ENCODE results near the gene RESP18. TPM values are rescaled to one million over a fixed set of nuclear protein-coding genes. Genes with fewer than 3 reads are reported as not detected.
"Not testable (repeated sequence)": the region's sequence is repeated elsewhere in the genome, so short reads cannot be mapped to it uniquely, and the experiment has no call there.

The RESP18 gene
- total RNA-seq, 1 experiment from 2014 or later: not detected

DNA sequence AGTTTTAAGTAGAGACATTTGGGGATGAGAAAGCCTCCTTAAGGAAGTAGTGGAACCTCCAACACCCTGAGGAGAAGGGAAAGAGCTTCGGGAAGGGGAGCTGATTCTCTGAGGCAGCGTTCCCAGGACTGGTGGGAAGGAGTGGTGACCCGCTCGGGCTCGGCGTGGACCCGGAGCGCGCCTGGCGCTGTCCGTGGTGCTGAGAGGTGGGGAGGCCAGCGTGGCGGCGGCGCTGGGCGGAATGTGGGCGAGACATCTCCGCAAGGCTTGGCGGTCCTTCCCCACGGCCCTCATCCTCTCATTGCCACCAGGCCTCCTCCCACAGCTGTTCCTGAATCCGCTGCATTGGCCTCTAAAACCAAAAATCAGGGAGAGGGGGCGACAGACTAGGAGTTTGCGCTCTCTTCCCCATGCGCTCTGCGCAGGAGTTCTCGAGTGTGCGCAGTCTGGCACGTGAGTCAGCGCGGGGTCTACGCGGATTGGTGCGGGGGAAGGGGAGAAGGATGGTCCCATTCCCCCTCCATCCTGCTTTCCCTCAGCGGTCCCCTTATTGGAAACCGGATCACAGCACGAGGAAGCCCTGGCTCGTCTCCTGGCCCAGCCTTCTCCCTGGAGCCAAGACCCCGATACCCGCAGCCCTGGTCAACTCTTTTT is 857 bp downstream of the RESP18 start:
- in situ Hi-C loops (cut with HindIII; ENCODE audit: low pct_unique_long_range_greater_than_20kb, low sequenced_read_pairs): no loop called here
- DNase-seq (ENCODE audit: low read depth): peak; percentile 19

DNA sequence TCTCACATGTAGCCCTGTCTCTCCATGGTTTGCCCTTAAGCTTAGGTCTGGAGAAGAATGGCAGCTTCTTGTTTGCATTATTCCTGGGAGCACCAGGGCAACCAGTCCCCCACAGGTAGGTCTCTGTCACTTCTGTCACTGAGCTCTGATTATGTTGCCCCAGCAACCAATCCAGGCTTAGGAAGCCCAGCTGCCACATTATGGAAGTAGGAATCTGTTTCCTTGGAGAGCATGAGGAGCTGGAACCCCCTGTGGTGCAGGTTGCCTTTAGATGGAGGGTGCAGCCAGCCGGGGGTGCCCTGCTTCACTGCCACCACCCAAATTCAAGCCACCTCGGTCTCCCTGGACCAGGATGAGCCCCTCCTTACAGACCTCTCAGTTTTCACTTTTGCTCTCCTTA is 4.8 kb downstream of the RESP18 start:
- DNase-seq (ENCODE audit: low read depth): no peak
- in situ Hi-C loops (cut with HindIII; ENCODE audit: low pct_unique_long_range_greater_than_20kb, low sequenced_read_pairs): no loop called here

DNA sequence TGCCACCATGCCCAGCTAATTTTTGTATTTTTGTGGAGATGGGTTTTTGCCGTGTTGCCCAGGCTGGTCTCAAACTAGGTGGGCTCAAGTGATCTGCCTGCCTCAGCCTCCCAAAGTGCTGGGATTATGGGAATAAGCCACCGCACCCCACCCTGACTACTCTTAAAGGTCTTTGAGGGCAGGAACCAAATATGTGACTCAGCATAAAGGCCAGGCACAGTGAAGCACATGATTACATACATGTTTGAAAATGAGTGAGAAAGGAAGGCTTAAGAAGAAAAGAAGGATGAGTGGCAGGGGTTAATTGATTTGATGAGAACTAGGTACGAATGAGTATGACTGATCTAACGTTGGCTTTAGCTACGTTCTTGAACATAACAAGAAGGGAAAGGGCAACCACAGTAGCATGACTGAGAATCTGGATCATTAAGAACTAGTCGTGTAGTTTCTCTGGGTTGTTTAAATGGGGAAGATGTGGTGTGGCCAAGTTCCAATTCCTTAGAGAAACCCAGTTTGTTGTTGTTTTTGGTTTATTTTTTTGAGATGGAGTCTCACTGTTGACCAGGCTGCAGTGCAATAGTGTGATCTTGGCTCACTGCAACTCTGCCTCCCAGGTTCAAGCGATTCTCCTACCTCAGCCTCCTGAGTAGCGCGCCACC is 6.8 kb downstream of the RESP18 start:
- no peak for DNase-seq (ENCODE audit: low read depth)
- in situ Hi-C loops (cut with HindIII; ENCODE audit: low pct_unique_long_range_greater_than_20kb, low sequenced_read_pairs): no loop called here

DNA sequence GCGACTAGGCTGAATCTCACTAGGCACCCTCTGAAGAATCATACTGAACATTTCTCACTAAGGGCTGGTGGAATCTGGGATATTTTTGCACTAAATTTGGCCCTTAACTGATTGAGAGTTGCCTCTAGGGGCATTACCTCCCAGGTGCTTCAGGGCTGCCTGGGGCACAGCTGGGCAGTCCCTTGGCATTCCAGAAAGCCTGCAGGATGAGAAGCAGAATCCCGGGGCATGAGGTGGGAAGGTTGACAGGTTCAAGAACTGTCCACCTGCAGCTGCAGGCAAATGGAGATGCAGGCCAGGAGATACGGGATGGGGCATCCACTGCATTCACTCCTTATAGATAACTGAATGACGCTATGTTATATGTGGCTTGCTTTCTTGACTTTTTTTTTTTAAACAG is 7.4 kb downstream of the RESP18 start:
- DNase-seq (ENCODE audit: low read depth): no peak
- in situ Hi-C loops (cut with HindIII; ENCODE audit: low pct_unique_long_range_greater_than_20kb, low sequenced_read_pairs): no loop called here

DNA sequence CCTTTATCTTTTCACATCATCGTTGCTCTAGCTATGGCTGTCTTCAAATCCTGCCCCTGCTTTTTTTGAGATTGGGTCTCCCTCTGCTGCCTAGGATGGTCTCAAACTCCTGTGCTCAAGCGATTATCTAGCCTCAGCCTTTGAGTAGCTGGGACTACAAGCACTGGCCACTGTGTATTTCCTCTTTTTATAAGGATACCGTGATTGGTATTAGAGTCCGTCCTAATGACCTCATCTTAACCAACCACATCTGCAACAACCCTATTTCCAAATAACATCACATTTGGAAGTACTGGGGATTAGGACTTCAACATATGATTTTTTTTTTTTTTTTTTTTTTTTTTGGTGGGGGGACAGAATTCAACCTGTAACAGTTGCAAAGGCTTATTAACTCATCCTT is 9.1 kb downstream of the RESP18 start:
- in situ Hi-C loops (cut with HindIII; ENCODE audit: low pct_unique_long_range_greater_than_20kb, low sequenced_read_pairs): no loop called here

DNA sequence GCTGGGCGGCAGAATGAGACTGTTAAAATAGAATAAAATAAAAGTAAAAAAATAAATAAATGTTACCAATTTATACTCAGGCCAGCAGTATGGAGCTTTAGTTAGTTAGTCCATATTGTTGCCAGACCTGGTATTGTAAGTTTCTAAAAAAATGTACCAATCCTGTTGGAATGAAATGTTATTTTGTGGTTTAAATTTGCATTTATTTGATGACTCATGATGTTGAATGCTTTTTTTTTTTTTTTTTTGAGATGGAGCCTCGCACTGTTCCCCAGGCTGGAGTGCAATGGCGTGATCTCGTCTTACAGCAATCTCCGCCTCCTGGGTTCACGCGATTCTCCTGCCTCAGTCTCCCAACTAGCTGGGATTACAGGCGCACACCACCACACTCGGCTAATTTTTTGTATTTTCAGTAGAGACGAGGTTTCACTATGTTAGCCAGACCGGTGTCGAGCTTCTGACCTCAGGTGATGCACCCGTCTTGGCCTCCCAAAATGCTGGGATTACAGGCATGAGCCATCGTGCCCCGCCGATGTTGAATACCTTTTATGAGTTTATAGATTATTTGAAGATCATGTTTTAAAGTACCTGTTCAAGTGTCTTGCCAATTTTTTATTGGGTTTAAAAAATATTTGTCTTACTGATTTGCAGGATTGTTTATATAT is 17.6 kb downstream of the RESP18 start:
- in situ Hi-C loops (cut with HindIII; ENCODE audit: low pct_unique_long_range_greater_than_20kb, low sequenced_read_pairs): no loop called here
- DNase-seq (ENCODE audit: low read depth): peak; percentile 13

More for the DNA sequence above, 9.1 kb downstream of the RESP18 start:
- DNase-seq (ENCODE audit: low read depth): no peak

DNA sequence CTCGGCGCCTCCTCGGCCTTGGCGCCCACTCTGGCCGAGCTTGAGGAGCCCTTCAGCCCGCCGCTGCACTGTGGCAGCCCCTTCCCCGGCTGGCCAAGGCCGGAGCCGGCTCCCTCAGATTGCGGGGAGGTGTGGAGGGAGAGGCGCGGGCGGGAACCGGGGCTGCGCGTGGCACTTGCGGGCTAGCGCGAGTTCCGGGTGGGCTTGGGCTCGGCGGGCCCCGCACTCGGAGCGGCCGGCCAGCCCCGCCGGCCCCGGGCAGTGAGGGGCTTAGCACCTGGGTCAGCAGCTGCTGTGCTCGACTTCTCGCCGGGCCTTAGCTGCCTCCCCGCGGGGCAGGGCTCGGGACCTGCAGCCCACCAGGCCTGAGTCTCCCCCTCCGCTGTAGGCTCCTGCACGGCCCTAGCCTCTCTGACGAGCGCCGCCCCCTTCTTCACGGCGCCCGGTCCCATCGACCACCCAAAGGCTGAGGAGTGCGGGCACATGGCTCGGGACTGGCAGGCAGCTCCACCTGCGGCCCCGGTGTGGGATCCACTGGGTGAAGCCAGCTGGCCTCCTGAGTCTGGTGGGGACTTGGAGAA is 19.8 kb downstream of the RESP18 start:
- in situ Hi-C loops (cut with HindIII; ENCODE audit: low pct_unique_long_range_greater_than_20kb, low sequenced_read_pairs); DNase-seq (ENCODE audit: low read depth): not testable (repeated sequence)

DNA sequence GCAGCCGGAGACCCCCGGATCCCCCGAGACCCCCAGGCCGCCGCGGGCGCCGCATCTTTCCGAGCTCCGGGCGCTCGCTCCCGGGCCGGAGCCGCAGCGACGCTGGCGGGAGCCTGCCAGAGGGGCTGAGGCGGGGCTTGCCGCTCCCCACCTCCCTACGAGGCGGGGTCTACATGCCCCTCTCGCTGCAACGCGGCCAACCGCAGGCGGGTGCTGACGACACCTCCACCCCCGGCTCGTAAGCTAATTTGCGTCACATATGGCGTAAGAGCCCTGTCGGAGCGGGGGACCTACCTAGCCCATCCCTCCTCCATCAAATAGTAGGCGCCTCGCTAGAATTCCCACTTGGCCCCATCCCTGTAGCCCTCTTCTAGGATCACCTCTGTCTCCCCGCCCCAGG is 23.3 kb downstream of the RESP18 start, which contains the start of gene PTPRN:
Gene PTPRN (minus strand): TSS at position 124 of the 400 bp plus-strand sequence. CDS start 69 bp downstream, at position 55.
- DNase-seq (ENCODE audit: low read depth): no peak
- in situ Hi-C loops (cut with HindIII; ENCODE audit: low pct_unique_long_range_greater_than_20kb, low sequenced_read_pairs): no loop called here

DNA sequence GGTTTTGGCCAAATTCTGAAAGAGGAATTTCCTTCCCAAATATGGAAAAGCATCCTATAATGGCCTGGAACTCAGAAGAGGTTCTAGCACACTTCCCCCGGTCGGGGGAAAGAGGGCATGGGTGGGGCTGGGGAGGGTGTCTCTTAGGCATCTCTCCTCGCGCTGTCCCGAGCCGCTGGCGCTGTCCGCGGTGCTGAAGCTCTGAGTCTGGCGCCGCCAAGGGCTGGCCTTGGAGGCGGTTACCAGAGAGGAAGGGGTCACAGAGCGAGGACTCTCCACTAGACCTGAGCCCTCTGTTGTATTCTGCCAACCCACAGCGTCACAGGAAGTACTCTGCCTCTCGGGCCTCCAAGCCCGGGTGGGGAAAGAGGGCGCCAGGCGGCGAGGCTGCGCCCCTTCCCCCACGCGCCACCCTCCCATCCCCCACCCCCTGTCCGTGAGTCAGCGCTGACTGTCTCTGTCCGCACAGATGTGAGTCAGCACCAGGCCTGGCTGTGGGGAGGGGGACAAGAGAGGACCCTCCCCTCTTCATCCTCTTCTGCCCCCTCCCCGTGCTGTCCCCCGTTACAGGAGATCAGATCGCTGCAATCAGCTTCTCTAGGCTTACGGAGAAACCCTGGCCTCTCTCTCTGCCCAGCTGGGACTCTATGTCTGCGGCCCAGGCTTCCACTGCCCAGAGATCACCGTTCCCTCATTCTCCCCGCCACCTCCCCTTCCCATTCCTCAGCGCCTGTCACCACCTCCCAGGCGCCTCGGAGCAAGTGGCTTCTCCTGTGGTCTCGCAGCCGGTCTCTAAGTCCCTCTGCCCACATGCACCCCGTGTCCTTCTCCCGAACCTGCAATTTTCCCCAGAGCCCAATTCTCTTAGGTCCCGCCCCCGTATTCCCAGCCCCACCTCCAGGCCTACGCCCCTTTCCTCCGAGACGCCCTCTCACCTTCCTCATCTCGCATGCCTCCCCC is 24.1 kb downstream of the RESP18 start:
- in situ Hi-C loops (cut with HindIII; ENCODE audit: low pct_unique_long_range_greater_than_20kb, low sequenced_read_pairs): no loop called here

DNA sequence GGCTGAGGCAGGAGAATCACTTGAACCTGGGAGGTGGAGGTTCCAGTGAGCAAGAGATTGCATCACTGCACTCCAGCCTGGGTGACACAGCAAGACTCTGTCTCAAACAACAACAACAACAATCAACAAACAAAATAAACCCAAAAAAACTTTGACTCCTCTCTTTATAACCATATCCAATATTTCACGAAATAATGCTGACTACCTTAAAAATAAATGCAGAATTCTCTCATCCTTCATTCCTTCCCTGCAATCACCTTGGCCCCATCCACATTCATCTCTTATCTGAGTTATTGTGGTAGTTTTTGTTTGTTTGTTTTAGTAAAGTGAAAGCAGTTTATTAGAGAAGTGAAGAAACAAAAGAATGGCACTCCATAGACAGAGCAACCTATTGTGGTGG is 26.5 kb downstream of the RESP18 start:
- no peak for DNase-seq (ENCODE audit: low read depth)
- in situ Hi-C loops (cut with HindIII; ENCODE audit: low pct_unique_long_range_greater_than_20kb, low sequenced_read_pairs): no loop called here

More for the DNA sequence above, 24.1 kb downstream of the RESP18 start:
- peak; percentile 76 for DNase-seq (ENCODE audit: low read depth)

DNA sequence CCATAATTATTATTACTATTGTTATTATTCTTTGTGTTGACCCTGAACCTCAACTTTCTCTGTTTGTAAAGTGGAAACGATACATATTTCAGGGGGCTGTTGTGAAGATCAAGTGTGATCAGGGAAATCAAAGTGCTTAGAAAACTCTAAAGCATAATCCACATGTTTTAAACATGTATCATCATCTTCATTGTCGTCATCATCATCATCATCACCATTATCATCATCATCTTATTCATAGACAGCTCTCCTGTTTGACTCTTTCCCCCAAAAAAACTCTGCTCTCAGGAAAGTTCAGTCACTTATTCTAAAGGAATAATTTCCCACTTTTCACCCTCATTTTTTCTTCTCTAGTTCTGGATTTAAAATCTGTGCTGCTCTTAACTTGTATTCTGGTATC is 28.3 kb downstream of the RESP18 start:
- in situ Hi-C loops (cut with HindIII; ENCODE audit: low pct_unique_long_range_greater_than_20kb, low sequenced_read_pairs): no loop called here
- DNase-seq (ENCODE audit: low read depth): no peak

DNA sequence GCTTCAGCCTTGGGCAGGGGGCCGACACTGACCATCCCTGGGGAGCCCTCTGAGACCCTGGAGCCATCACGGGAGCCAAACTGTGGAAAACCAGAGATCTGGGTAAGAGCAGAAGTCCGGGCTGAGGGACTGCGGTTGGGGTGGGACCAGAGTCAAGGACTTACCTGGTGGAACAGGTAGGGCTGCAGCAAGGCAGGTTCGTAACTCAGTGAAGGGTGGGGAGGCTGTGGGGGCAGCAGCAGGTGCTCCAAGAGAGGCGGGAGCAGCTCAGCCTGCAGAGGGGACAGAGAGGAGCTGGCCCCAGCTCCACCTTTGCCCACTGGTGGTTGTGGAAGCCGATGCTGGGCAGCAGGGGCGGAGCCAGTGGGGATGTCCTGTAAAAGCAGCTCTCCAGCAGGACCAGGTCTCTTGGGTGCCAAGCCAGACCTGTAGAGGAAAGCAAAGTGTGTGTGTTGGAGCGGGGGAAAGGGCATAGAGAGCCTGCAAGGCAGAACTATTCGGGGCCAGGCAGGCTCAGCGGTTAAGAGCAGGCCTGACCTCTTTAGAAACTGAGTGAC is 30.1 kb downstream of the RESP18 start:
- in situ Hi-C loops (cut with HindIII; ENCODE audit: low pct_unique_long_range_greater_than_20kb, low sequenced_read_pairs): no loop called here
- no peak for DNase-seq (ENCODE audit: low read depth)

DNA sequence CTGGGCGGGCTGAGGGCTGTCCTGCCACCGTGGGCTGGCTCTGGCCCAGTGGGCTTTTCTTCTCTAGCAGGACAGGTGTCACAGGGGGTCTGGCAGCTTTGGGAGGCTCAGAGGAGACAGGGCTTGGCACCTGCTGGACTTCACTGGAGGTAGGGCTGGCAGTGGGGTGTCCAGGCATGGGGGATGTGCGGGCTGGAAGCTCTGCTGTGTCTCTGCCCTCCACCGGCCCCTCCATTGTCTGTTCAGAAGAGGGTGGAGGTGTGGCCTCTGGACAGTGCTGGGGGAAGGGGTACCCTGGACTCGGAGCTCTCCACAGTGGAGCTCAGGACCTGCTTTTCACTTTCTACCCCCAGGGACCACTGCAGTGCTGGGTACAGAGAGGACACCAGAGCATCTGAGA is 32.5 kb downstream of the RESP18 start:
- in situ Hi-C loops (cut with HindIII; ENCODE audit: low pct_unique_long_range_greater_than_20kb, low sequenced_read_pairs): no loop called here

DNA sequence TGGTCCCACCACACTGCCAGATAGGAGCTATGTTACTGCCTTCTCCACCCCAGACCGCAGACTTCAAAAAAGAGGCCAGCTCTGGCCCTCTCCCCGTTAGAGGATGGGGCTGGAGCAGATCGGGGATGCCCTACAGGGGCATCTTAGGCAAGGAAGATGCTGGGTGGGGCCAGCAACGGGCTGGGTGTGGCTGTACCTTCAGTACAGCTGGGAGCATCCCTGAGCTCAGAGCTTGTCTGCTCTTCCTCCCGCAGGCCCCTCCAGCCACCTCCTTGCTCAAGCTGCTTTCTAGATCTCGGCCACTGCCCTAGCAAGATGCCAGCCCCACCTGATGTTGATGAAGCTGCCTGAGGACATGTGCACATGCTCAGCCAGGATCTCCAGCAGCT is 33.2 kb downstream of the RESP18 start:
- in situ Hi-C loops (cut with HindIII; ENCODE audit: low pct_unique_long_range_greater_than_20kb, low sequenced_read_pairs): no loop called here

More for the DNA sequence above, 32.5 kb downstream of the RESP18 start:
- DNase-seq (ENCODE audit: low read depth): no peak

DNA sequence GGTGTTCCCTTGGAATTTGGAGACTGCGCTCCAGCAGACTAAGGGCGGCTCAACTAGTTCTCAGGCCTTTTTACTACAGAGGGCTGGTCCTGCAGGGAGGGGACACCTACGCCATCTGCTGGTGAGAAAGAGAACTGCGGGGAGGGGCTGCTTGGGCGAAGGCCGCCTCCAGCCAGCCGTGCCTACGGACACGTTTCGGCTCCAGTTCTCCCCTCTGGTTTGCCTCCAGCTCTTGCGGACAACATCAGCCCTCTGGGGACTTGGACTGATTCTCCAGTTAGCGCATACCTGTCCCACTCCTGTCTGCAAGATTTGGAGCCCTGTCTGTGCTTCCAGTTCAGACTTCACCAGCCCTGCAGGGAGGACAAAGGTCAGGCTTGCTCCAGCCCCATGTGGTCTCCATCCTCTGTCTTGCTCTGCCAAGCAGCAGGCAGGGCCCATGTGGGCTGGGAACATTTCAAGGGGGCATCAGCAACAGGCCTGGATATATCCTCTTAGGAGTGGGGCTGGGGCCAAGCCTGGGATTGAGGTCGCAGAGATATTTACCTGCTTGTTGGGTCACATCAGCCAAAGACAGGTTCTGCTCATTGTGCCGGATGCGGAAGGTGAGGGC is 33.7 kb downstream of the RESP18 start:
- DNase-seq (ENCODE audit: low read depth): peak; percentile 71
- in situ Hi-C loops (cut with HindIII; ENCODE audit: low pct_unique_long_range_greater_than_20kb, low sequenced_read_pairs): no loop called here

More for the DNA sequence above, 33.2 kb downstream of the RESP18 start:
- DNase-seq (ENCODE audit: low read depth): no peak

DNA sequence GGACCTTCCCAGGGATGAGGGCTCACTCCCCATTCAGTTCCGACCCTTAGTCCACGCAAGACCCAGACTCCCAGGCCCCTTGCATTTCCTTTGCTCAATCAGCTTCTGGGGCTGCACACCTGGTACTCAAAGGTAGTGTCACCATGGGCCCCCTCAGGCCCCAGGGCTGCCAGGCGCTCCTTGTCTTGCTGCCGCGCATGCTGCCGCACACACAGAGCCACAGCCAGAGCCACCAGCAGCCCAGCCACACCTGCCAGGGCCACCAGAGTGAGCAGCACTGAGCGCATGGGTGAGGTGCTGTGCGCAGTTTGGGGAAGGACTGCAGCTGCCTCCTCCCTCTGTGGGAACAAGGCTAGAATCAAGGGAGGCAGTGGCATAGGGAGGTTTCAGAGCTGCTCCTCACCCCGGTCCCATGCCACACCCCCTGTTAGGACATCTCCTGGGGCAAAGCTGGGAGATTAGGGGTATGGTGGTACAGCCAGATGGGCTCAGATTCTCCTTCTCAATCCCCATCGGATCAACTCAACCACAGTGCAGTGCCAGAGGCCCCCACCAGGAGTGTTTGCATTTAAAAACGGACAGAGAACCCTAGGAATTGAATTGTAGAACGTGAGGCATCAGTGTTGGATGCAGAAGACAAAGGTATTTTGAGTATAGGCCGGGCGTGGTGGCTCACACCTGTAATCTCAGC is 34.6 kb downstream of the RESP18 start:
- in situ Hi-C loops (cut with HindIII; ENCODE audit: low pct_unique_long_range_greater_than_20kb, low sequenced_read_pairs): no loop called here
- no peak for DNase-seq (ENCODE audit: low read depth)

Data from Caki2 (cell line).